OCI-LY7 (cell line): ENCODE results near the gene HOXC10. TPM values are rescaled to one million over a fixed set of nuclear protein-coding genes. Genes with fewer than 3 reads are reported as not detected.

Experiments
- BruUV-seq: library from RNA; stranded (reverse); fragments of 400-500 nt; replicated peaks from 2 replicates; lab custom pipeline; 2021; lab: Mats Ljungman, UMichigan
- CTCF ChIA-PET: fragments of 300-600 bp; sonication (Branson Sonifier 250); formaldehyde crosslinking; loops from one replicate; lab custom pipeline; 2022; ENCODE audit warnings: antibody characterized with exemption; ENCODE audit not compliant: unreplicated experiment; lab: Charles Lee
- POLR2A ChIA-PET: fragments of 300-600 bp; sonication (Branson Sonifier 250); formaldehyde crosslinking; loops from one replicate; lab custom pipeline; 2022; ENCODE audit warnings: antibody characterized with exemption; lab: Charles Lee
- DNase-seq: peaks from one replicate; pipeline ENCODE4 v3.0.0-alpha.2; 2015; ENCODE audit warnings: low spot score
- H2AFZ ChIP-seq: fragments of 200-600 bp; sonication (generic), shearing (Covaris generic); 2 replicates; pipeline ENCODE4 v1.6.1; 2014; ENCODE audit warnings: mild to moderate bottlenecking, antibody characterized with exemption, low read length, moderate library complexity
- H3K27ac ChIP-seq: fragments of 200-600 bp; sonication (generic); 2 replicates; pipeline ENCODE4 v1.5.1; 2014; ENCODE audit warnings: mixed run types, low read depth, mild to moderate bottlenecking, moderate library complexity, low read length, inconsistent platforms; ENCODE audit not compliant: poor library complexity, severe bottlenecking
- H3K36me3 ChIP-seq: fragments of 200-600 bp; sonication (generic); 2 replicates; pipeline ENCODE4 v1.6.1; 2014; ENCODE audit warnings: mild to moderate bottlenecking, antibody characterized with exemption, low read length, moderate library complexity, mixed read lengths; ENCODE audit not compliant: insufficient read depth
- H3K4me1 ChIP-seq: fragments of 200-600 bp; sonication (generic); 2 replicates; pipeline ENCODE4 v1.5.1; 2014; ENCODE audit warnings: mild to moderate bottlenecking, low read length; ENCODE audit not compliant: insufficient read depth, poor library complexity, severe bottlenecking
- H3K4me2 ChIP-seq: fragments of 200-600 bp; sonication (generic); 2 replicates; pipeline ENCODE4 v1.6.1; 2014; ENCODE audit warnings: mild to moderate bottlenecking, low read length
- H3K4me3 ChIP-seq: fragments of 200-600 bp; sonication (generic); 2 replicates; pipeline ENCODE4 v1.5.1; 2014; ENCODE audit warnings: mild to moderate bottlenecking, low read depth, low read length; ENCODE audit not compliant: poor library complexity, severe bottlenecking
- H3K79me2 ChIP-seq: fragments of 200-600 bp; sonication (generic); 2 replicates; pipeline ENCODE4 v1.6.1; 2016; ENCODE audit warnings: low read depth, mild to moderate bottlenecking, low read length, moderate library complexity, mixed read lengths; ENCODE audit not compliant: insufficient read depth
- H3K9me2 ChIP-seq: fragments of 200-600 bp; sonication (generic); 2 replicates; pipeline ENCODE4 v1.6.1; 2016; ENCODE audit warnings: mild to moderate bottlenecking, low read length, mixed read lengths; ENCODE audit not compliant: insufficient read depth
- H3K9me3 ChIP-seq: fragments of 200-600 bp; sonication (generic); 2 replicates; pipeline ENCODE4 v1.6.1; 2014; ENCODE audit warnings: mild to moderate bottlenecking, mixed run types, low read length, mixed read lengths
- H4K20me1 ChIP-seq: fragments of 200-600 bp; sonication (generic); 2 replicates; pipeline ENCODE4 v1.6.1; 2014; ENCODE audit warnings: mild to moderate bottlenecking, antibody characterized with exemption, low read length, moderate library complexity, mixed read lengths; ENCODE audit not compliant: insufficient read depth
- CTCF ChIP-seq: fragments of 200-600 bp; sonication (generic); conservative IDR thresholded peaks from 2 replicates; pipeline ENCODE4 v1.5.1; 2014; ENCODE audit warnings: mild to moderate bottlenecking, antibody characterized with exemption, low read length, moderate library complexity, mixed read lengths
- EZH2phosphoT487 ChIP-seq: fragments of 200-600 bp; sonication (generic); IDR thresholded peaks from 2 replicates; pipeline ENCODE4 v1.6.1; 2018; ENCODE audit warnings: low read depth, borderline replicate concordance, mild to moderate bottlenecking, mixed run types, antibody characterized with exemption, low read length, moderate library complexity, mixed read lengths
- intact Hi-C: fragments of 100-400 bp; cut with micrococcal nuclease; formaldehyde crosslinking; loops from one replicate; pipeline ENCODE4 v1.10.0; 2022; ENCODE audit not compliant: unreplicated experiment
- total RNA-seq, 2 experiments: library from RNA; depleted of rRNA in 1 of 2; stranded (reverse); fragments of >200 nt in 1 of 2; shearing (Covaris generic) in 1 of 2; gene quantifications; 2 replicates each; pipeline ENCODE4 v1.2.3, GENCODE V29; 2014 to 2022

Gene HOXC10
- total RNA-seq, 2 experiments from 2014 or later: 0.25 to 0.28 TPM

DNA sequence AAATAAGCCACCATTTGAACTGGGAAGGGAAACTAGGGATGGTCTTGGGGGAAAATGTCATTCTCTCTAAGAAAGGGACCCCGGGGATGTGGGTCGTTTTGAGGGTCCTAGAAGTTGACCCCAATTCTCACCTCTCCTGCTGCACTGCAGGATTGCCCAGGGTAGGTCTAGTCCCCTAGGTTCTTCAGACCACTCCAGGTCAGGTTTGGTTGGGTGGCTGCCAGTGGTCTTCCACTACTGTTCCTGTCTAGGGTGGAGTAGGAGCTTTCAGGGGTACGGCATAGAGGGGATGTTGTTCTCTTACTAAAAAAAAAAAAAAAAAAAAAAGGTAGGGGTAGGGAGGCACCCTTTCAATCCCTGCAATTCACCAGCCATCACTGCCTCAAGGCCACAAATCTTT is 31.1 kb downstream of the HOXC10 start:
- DNase-seq: no peak
- Histone ChIP-seq H3K9me2 (no peaks in the 10 kb centered on the region), H3K4me2 (no peak overlapping the region), H2AFZ (no peak overlapping the region), H3K9me3 (no peaks in the 10 kb centered on the region), H3K27ac (no peak overlapping the region), H3K4me1 (peaks cover 39% of the 10 kb centered on the region), H3K4me3 (no peak overlapping the region), H3K79me2 (no peaks in the 10 kb centered on the region), H4K20me1 (no peaks in the 10 kb centered on the region), H3K36me3 (no peaks in the 10 kb centered on the region)
- TF ChIP-seq EZH2phosphoT487 (no peak), CTCF (no peak)
- no TSS peak for BruUV-seq
- intact Hi-C loops: loop anchor here (10.0 kb wide), 1 partner anchor 339 kb away; no protein-coding TSS in a partner anchor
- ChIA-PET CTCF (no interaction called here), POLR2A (interaction anchor here (0.6 to 1.1 kb wide), 3 partner anchors 10 to 191 kb away, joined by 3 to 4 read pairs (median 3); no protein-coding TSS in a partner anchor)

- intact Hi-C loops: loop anchor here (10.0 kb wide), 1 partner anchor 338 kb away; no protein-coding TSS in a partner anchor
Observed at GRCh38 chr12:54016478-54016964, 31.6 kb downstream of the HOXC10 start.

More at GRCh38 chr12:54016478-54016964, 31.6 kb downstream of the HOXC10 start:
- TF ChIP-seq CTCF (no peak), EZH2phosphoT487 (no peak)
- Histone ChIP-seq H3K4me2 (peak overlapping the region; percentile 82), H3K36me3 (no peaks in the 10 kb centered on the region), H3K79me2 (no peaks in the 10 kb centered on the region), H3K9me3 (no peaks in the 10 kb centered on the region), H3K4me1 (peaks cover 39% of the 10 kb centered on the region), H4K20me1 (no peaks in the 10 kb centered on the region), H3K4me3 (no peak overlapping the region), H2AFZ (no peak overlapping the region), H3K9me2 (no peaks in the 10 kb centered on the region), H3K27ac (no peak overlapping the region)
- BruUV-seq: no TSS peak
- DNase-seq: no peak
- ChIA-PET POLR2A (interaction anchor here (0.6 to 1.5 kb wide), 8 partner anchors 10 to 212 kb away, joined by 3 to 24 read pairs (median 4); partner anchors contain the start of genes HOXC10 and HOXC4), CTCF (interaction anchor here (1.6 to 2.0 kb wide), 2 partner anchors 10 to 173 kb away, joined by 4 to 9 read pairs; partner anchors contain the start of gene SMUG1)
